B cell (primary cell): ENCODE data around the gene RIPK1. TPM values are rescaled to one million over a fixed set of nuclear protein-coding genes. Genes with fewer than 3 reads are reported as not detected.

Experiments used
- ATAC-seq: fragments of 200-7000 bp; cut with Tn5 transposase; one replicate; pipeline ENCODE4 v1.10.0; 2021; ENCODE audit warnings: low read depth, mild to moderate bottlenecking, moderate number of reproducible peaks, moderate library complexity
- CTCF ChIA-PET: fragments of 350-600 bp; sonication (Branson Sonifier 250); formaldehyde crosslinking; loops from one replicate; lab custom pipeline; 2021; ENCODE audit warnings: antibody characterized with exemption, inconsistent platforms; lab: Charles Lee
- POLR2A ChIA-PET: fragments of 350-600 bp; sonication (Branson Sonifier 250); formaldehyde crosslinking; loops from one replicate; lab custom pipeline; 2021; ENCODE audit warnings: antibody characterized with exemption; lab: Charles Lee
- DNase-seq: peaks from one replicate; pipeline ENCODE4 v3.0.0; 2013
- H2AFZ ChIP-seq: 2 replicates; pipeline ENCODE4 v1.6.1; 2012; ENCODE audit warnings: mild to moderate bottlenecking, low read depth, low read length; ENCODE audit not compliant: insufficient read depth, poor library complexity, severe bottlenecking
- H3K27ac ChIP-seq, 2 donors: 1 replicate in 1 of 2; 2 replicates in 1 of 2; pipeline ENCODE4 v1.5.1; 2012 to 2013; ENCODE audit warnings: low read length in 2 of 2, mild to moderate bottlenecking in 2 of 2, moderate library complexity in 1 of 2
- H3K27me3 ChIP-seq, 4 experiments: fragments of 200-600 bp in 1 of 4; sonication (generic) in 1 of 4; replicated peaks in 1 of 4; 1 replicate in 2 of 4; 2 replicates in 2 of 4; pipeline versions ENCODE4 v1.6.1 to v1.7.0; 2013 to 2016; ENCODE audit warnings: low read length in 3 of 4, mild to moderate bottlenecking in 2 of 4, mixed read lengths in 1 of 4, moderate library complexity in 1 of 4; ENCODE audit not compliant: insufficient read depth in 4 of 4, control insufficient read depth in 3 of 4; ENCODE audit errors: control extremely low read depth in 1 of 4
- H3K36me3 ChIP-seq, 2 experiments: replicated peaks in 1 of 2; 1 replicate in 1 of 2; 2 replicates in 1 of 2; pipeline versions ENCODE4 v1.6.1 to v1.7.1; 2013; ENCODE audit warnings: low read length in 1 of 2; ENCODE audit not compliant: insufficient read depth in 2 of 2, control insufficient read depth in 1 of 2; ENCODE audit errors: control extremely low read depth in 1 of 2, extremely low read depth in 1 of 2
- H3K4me1 ChIP-seq, 2 donors: fragments of 200-600 bp in 1 of 2; sonication (generic) in 1 of 2; 1 replicate in 1 of 2; 2 replicates in 1 of 2; pipeline versions ENCODE4 v1.5.1 to v1.6.1; 2013 to 2017; ENCODE audit warnings: low read length in 2 of 2; ENCODE audit not compliant: control insufficient read depth in 2 of 2, insufficient read depth in 2 of 2
- H3K4me2 ChIP-seq: replicated peaks from 2 replicates; pipeline ENCODE3; 2012; ENCODE audit warnings: mild to moderate bottlenecking, low read depth, low read length; ENCODE audit not compliant: poor library complexity, severe bottlenecking
- H3K4me3 ChIP-seq, 5 experiments: fragments of 200-600 bp in 1 of 5; sonication (generic) in 1 of 5; 1 replicate in 3 of 5; 2 replicates in 2 of 5; pipeline versions ENCODE4 v1.5.1 to v1.7.0; 2011 to 2016; ENCODE audit warnings: low read length in 4 of 5, mild to moderate bottlenecking in 4 of 5, low read depth in 2 of 5, control low read depth in 1 of 5, moderate library complexity in 1 of 5; ENCODE audit not compliant: insufficient read depth in 1 of 5; ENCODE audit errors: control extremely low read depth in 1 of 5, extremely low read depth in 1 of 5
- H3K79me2 ChIP-seq: fragments of 200-600 bp; sonication (generic); one replicate; pipeline ENCODE4 v1.6.0; 2016; ENCODE audit warnings: low read length; ENCODE audit not compliant: control insufficient read depth, insufficient read depth
- H3K9ac ChIP-seq: fragments of 200-600 bp; sonication (generic); 2 replicates; pipeline ENCODE4 v1.6.1; 2017; ENCODE audit warnings: mild to moderate bottlenecking, low read length, moderate library complexity
- H3K9me3 ChIP-seq, 3 donors: one replicate each; pipeline versions ENCODE4 v1.6.1 to v1.7.1; 2013; ENCODE audit warnings: low read length in 2 of 3; ENCODE audit not compliant: control insufficient read depth in 2 of 3, insufficient read depth in 1 of 3; ENCODE audit errors: control extremely low read depth in 1 of 3
- H4K20me1 ChIP-seq: 2 replicates; pipeline ENCODE4 v1.6.0; 2012; ENCODE audit warnings: mild to moderate bottlenecking, low read length; ENCODE audit not compliant: insufficient read depth, control insufficient read depth, poor library complexity, severe bottlenecking
- H3K27ac Mint-ChIP-seq: one replicate; pipeline ENCODE4 v1.8.0; 2021; ENCODE audit warnings: mixed read lengths
- H3K27me3 Mint-ChIP-seq: one replicate; pipeline ENCODE4 v1.8.0; 2021; ENCODE audit warnings: mixed read lengths
- H3K4me1 Mint-ChIP-seq: one replicate; pipeline ENCODE4 v1.8.0; 2021; ENCODE audit warnings: mixed read lengths
- H3K4me3 Mint-ChIP-seq: one replicate; pipeline ENCODE4 v1.8.0; 2021; ENCODE audit warnings: mixed read lengths
- H3K9me3 Mint-ChIP-seq: one replicate; pipeline ENCODE4 v1.8.0; 2022; ENCODE audit warnings: mixed read lengths; ENCODE audit not compliant: insufficient read depth
- EZH2 ChIP-seq: IDR thresholded peaks from 2 replicates; pipeline ENCODE4 v1.6.1; 2012; ENCODE audit warnings: borderline replicate concordance, low read depth, mild to moderate bottlenecking, moderate library complexity, low read length; ENCODE audit not compliant: insufficient read depth, poor library complexity, severe bottlenecking
- WGBS: methylation state at CpG from one replicate; pipeline ENCODE4 v1.1.5; 2013; ENCODE audit warnings: missing lambda C conversion rate; ENCODE audit not compliant: insufficient coverage; 5-methylcytosine and 5-hydroxymethylcytosine counted together
- intact Hi-C: fragments of 100-400 bp; cut with micrococcal nuclease; formaldehyde crosslinking; loops from one replicate; pipeline ENCODE4 v1.10.0; 2022
- polyA plus RNA-seq: library from polyadenylated mRNA; depleted of rRNA; stranded (reverse); fragments of >200 nt; gene quantifications from 2 replicates; pipeline ENCODE4 v1.2.3, GENCODE V29; 2012
- total RNA-seq, 2 donors: library from RNA; stranded (reverse); fragments of 120-200 nt in 1 of 2; gene quantifications; 1 replicate in 1 of 2; 2 replicates in 1 of 2; pipeline versions ENCODE4 v1.2.3 to v1.2.4, GENCODE V29; 2013 to 2022
- TF ChIP-seq, protein P1 (sequence below): fragments of 200-600 bp; IDR thresholded peaks from one replicate; pipeline ENCODE4 v1.8.0; 2022; ENCODE audit warnings: antibody characterized with exemption, mild to moderate bottlenecking

Gene RIPK1
- total and polyA plus RNA-seq, 2 donors (not counting 1 experiment from before 2014, with no cell fraction given), result 7.3 to 26.2 TPM

DNA sequence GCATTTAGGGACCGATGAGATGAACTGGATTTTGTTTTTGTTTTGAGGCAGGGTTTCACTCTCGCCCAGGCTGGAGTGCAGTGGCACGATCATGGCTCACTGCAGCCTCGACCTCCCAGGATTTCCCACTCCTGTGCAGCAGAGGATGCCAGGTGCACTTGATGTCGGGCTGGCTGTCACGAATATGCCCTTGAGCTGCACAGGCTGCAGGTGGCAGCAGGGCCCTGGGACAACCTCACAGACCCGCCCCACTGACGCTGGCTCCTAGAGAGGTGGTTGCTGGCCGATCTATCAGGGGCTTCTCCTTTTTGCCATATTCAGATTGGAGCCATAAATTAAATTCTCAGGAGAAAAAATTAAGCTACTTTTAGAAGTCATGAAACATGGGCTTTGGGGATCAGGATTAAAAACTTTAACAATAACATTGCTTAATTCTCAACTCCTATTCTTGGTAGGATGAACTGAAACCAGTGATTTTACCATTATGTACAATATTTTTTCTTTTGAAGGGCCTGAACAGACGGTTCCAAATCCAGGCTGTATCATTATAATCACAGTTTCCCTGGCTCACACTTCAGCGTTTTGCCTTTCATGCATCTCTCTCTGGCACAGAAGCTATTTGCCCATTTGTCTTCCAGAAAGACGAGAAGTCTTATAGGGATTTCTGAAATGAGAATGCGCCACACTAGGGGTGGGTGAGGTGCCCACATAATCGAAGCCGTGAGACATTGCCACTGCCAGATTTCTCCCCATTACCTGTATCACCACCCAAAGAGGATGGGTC, 36.2 kb upstream of the RIPK1 start:
- Histone ChIP-seq H3K27me3 (no peaks in the 10 kb centered on the region), H3K9ac (no peak overlapping the region), H4K20me1 (no peaks in the 10 kb centered on the region), H3K27ac (no peak overlapping the region), H3K4me2 (no peak overlapping the region), H3K36me3 (no peaks in the 10 kb centered on the region), H2AFZ (no peak overlapping the region), H3K4me1 (peaks cover 15 to 18% of the 10 kb centered on the region in 2 donors), H3K79me2 (no peaks in the 10 kb centered on the region), H3K9me3 (no peaks in the 10 kb centered on the region), H3K4me3 (no peak overlapping the region)
- intact Hi-C loops, result no loop called here
- DNase-seq, result peak; percentile 53
- CTCF ChIA-PET, result interaction anchor here (1.3 to 5.7 kb wide), 5 partner anchors 12 to 33 kb away, joined by 3 to 26 read pairs (median 5); partner anchors contain the start of gene NQO2
- peak; percentile 39 for ATAC-seq
- no peak for TF ChIP-seq EZH2
- TF ChIP-seq, protein P1, sequence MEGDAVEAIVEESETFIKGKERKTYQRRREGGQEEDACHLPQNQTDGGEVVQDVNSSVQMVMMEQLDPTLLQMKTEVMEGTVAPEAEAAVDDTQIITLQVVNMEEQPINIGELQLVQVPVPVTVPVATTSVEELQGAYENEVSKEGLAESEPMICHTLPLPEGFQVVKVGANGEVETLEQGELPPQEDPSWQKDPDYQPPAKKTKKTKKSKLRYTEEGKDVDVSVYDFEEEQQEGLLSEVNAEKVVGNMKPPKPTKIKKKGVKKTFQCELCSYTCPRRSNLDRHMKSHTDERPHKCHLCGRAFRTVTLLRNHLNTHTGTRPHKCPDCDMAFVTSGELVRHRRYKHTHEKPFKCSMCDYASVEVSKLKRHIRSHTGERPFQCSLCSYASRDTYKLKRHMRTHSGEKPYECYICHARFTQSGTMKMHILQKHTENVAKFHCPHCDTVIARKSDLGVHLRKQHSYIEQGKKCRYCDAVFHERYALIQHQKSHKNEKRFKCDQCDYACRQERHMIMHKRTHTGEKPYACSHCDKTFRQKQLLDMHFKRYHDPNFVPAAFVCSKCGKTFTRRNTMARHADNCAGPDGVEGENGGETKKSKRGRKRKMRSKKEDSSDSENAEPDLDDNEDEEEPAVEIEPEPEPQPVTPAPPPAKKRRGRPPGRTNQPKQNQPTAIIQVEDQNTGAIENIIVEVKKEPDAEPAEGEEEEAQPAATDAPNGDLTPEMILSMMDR, result no peak
- WGBS, result 61% methylated on average over 9 of the region's 15 CpGs
- POLR2A ChIA-PET, result interaction anchor here (1.3 kb wide), 1 partner anchor 22 kb away, joined by 5 read pairs; no protein-coding TSS in a partner anchor
- Mint-ChIP-seq H3K4me3 (no peak overlapping the region), H3K9me3 (no peaks in the 10 kb centered on the region), H3K27ac (no peak overlapping the region), H3K4me1 (peaks cover 17% of the 10 kb centered on the region), H3K27me3 (peaks cover 32% of the 10 kb centered on the region)

DNA sequence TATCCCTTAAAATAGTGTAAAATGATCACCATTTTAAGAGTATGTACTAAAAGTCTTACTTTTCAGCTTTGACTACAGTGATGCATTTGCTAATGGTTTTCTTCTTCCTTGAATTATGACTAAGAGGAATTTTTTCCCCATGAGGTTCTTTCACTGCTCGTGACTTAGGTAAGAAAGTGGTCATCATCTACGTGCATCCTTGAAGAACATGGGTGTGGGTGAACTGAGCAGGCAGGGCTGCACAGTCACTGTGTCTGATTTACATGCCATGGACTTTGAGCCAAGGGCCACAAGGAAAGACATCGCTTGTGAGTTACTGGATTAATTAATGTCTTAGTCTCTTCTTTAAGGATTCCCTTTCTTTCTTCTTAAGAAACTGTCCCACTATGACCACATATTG, 35.3 kb upstream of the RIPK1 start:
- H3K4me3 Mint-ChIP-seq, result no peak overlapping the region
- H3K4me1 ChIP-seq, result peaks cover 6 to 8% of the 10 kb centered on the region in 2 donors
- CTCF ChIA-PET, result interaction anchor here (5.7 kb wide), 1 partner anchor 20 kb away, joined by 26 read pairs; no protein-coding TSS in a partner anchor
- no peak overlapping the region for H3K27ac Mint-ChIP-seq
- H3K36me3 ChIP-seq, result no peaks in the 10 kb centered on the region
- no peak overlapping the region for H3K9ac ChIP-seq
- intact Hi-C loops, result no loop called here
- no peaks in the 10 kb centered on the region for H4K20me1 ChIP-seq
- H3K4me2 ChIP-seq, result no peak overlapping the region
- H3K9me3 Mint-ChIP-seq, result no peaks in the 10 kb centered on the region
- WGBS, result no CpG with 5 or more reads among the region's 3 CpGs
- no peak for DNase-seq
- H3K27me3 Mint-ChIP-seq, result peaks cover 32% of the 10 kb centered on the region
- POLR2A ChIA-PET, result interaction anchor here (1.3 kb wide), 1 partner anchor 21 kb away, joined by 5 read pairs; no protein-coding TSS in a partner anchor
- H3K4me1 Mint-ChIP-seq, result peaks cover 13% of the 10 kb centered on the region
- no peak overlapping the region for H3K4me3 ChIP-seq
- no peak for ATAC-seq
- no peaks in the 10 kb centered on the region for H3K79me2 ChIP-seq
- H2AFZ ChIP-seq, result no peak overlapping the region
- TF ChIP-seq, protein P1, result no peak
- TF ChIP-seq EZH2, result no peak
- no peaks in the 10 kb centered on the region for H3K27me3 ChIP-seq
- no peak overlapping the region for H3K27ac ChIP-seq
- no peaks in the 10 kb centered on the region for H3K9me3 ChIP-seq
